Measurements from ENCODE around the gene CRLF2. TPM values are rescaled to one million over a fixed set of nuclear protein-coding genes. Genes with fewer than 3 reads are reported as not detected.
A peak's percentile ranks its signal among the peaks of the same experiment; 100 is the strongest.

CRLF2 gene
- total and polyA plus RNA-seq, 10 of the 15 experiments (the other 5 are each of a cell fraction or from before 2014, with no cell fraction given): 2.7 to 7.2 (median 4.5) TPM

DNA sequence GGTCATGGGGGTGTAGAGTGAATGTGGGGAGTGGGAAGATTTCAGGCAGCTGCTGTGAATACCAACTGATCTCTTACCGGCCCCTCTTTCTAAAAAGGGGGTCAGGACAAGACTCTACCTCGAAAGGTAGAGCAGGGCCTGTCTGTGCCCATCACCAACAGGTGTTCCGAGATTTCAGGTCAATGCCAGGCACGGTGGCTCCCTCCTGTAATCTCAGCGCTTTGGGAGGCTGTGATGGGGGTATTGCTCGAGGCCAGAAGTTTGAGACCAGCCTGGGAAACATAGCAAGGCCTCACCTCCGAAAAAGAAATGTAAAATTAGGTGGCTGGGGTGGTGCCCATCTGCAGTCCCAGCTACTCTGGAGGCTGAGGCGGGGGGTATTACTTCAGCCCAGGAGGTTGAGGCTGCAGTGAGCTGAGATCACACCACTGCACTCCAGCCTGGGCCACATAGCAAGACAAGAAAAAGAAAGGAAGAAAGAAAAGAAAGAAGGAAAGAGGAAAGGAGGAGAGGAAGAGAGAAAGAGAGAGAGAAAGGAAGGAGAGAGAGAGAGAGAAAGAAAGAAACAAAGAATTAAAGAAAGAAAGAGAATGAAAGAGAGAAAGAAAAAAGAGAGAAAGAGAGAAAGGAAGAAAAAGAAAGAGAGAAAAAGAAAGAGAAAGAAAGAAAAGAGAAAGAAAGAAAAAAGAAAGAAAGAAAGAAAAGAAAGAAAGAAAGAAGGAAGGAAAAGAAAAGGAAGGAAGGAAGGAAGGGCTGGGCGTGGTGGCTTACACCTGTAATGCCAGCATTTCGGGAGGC is 50.1 kb downstream of the CRLF2 start (continued):
- TF ChIP-seq FOXK2 (IDR thresholded peaks at IDR 0.05): no peak
- TF ChIP-seq, protein P1, sequence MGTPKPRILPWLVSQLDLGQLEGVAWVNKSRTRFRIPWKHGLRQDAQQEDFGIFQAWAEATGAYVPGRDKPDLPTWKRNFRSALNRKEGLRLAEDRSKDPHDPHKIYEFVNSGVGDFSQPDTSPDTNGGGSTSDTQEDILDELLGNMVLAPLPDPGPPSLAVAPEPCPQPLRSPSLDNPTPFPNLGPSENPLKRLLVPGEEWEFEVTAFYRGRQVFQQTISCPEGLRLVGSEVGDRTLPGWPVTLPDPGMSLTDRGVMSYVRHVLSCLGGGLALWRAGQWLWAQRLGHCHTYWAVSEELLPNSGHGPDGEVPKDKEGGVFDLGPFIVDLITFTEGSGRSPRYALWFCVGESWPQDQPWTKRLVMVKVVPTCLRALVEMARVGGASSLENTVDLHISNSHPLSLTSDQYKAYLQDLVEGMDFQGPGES (IDR thresholded peaks at IDR 0.05): no peak
- no peak for TF ChIP-seq TCF3 (IDR thresholded peaks at IDR 0.05; ENCODE audit: borderline replicate concordance, insufficient read depth, low read depth, low read length)
- no peak for TF ChIP-seq SREBF1 (IDR thresholded peaks at IDR 0.05; ENCODE audit: low read length)
- TF ChIP-seq TAF1 (IDR thresholded peaks at IDR 0.05; ENCODE audit: borderline replicate concordance, low read depth, low read length): no peak
- TF ChIP-seq ETV6 (conservative IDR thresholded peaks at IDR 0.05 in 1 of 2, IDR thresholded peaks at IDR 0.05 in 1 of 2; ENCODE audit: borderline replicate concordance in 1 of 2, low read depth in 1 of 2): no peak
- TF ChIP-seq, protein P2, sequence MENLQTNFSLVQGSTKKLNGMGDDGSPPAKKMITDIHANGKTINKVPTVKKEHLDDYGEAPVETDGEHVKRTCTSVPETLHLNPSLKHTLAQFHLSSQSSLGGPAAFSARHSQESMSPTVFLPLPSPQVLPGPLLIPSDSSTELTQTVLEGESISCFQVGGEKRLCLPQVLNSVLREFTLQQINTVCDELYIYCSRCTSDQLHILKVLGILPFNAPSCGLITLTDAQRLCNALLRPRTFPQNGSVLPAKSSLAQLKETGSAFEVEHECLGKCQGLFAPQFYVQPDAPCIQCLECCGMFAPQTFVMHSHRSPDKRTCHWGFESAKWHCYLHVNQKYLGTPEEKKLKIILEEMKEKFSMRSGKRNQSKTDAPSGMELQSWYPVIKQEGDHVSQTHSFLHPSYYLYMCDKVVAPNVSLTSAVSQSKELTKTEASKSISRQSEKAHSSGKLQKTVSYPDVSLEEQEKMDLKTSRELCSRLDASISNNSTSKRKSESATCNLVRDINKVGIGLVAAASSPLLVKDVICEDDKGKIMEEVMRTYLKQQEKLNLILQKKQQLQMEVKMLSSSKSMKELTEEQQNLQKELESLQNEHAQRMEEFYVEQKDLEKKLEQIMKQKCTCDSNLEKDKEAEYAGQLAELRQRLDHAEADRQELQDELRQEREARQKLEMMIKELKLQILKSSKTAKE (IDR thresholded peaks at IDR 0.05; ENCODE audit: low read depth, poor library complexity, severe bottlenecking): no peak

DNA sequence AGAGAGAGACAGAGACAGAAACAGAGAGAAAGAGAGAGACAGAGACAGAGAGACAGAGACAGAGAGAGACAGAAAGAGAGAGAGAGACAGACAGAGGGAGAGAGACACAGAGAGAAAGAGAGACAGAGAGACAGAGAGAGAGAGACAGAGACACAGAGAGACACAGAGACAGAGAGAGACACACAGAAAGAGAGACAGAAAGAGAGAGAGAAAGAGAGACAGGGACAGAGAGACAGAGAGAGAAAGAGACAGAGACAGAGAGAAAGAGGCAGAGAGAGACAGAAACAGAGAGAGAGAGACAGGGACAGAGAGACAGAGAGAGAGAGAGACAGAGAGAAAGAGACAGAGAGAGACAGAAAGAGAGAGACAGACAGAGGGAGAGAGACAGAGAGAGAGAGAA is 52.9 kb downstream of the CRLF2 start:
- Histone ChIP-seq H3K4me2 (ENCODE audit: control insufficient read depth, insufficient read depth) (no peak overlapping the region), H3K27me3 (replicated peaks in 1 of 2; ENCODE audit: control insufficient read depth in 2 of 2, insufficient read depth in 2 of 2, low read length in 1 of 2) (no peaks in the 10 kb centered on the region), H3K4me1 (ENCODE audit: control insufficient read depth, insufficient read depth, low read length) (no peaks in the 10 kb centered on the region), H3K9me3 (replicated peaks; ENCODE audit: control insufficient read depth, insufficient read depth, low read length) (no peaks in the 10 kb centered on the region), H3K9ac (ENCODE audit: control insufficient read depth, insufficient read depth, low read length) (no peak overlapping the region), H3K36me3 (ENCODE audit: control insufficient read depth in 2 of 2, insufficient read depth in 2 of 2, low read length in 1 of 2) (no peaks in the 10 kb centered on the region), H3K4me3 (no peak overlapping the region), H4K20me1 (ENCODE audit: control insufficient read depth, insufficient read depth) (no peaks in the 10 kb centered on the region), H2AFZ (ENCODE audit: control insufficient read depth, low read depth, low read length) (no peak overlapping the region), H3K79me2 (ENCODE audit: control insufficient read depth, insufficient read depth, low read length) (no peaks in the 10 kb centered on the region), H3K27ac (ENCODE audit: control insufficient read depth, insufficient read depth) (no peak overlapping the region)
- SMC1A ChIA-PET (ENCODE audit: uncharacterized antibody, unreplicated experiment): no interaction called here
- POLR2A ChIA-PET: no interaction called here
- no TSS peak for BruUV-seq (replicated peaks)
- CTCF ChIA-PET: no interaction called here
- FAIRE-seq (peak; percentile 18), DNase-seq (ENCODE audit: low read depth, low spot score) (no peak), ATAC-seq (no peak)
- intact Hi-C loops (cut with micrococcal nuclease; ENCODE audit: unreplicated experiment) (loop anchor here (5.0 kb wide), 1 partner anchor 83 kb away; no protein-coding TSS in a partner anchor), in situ Hi-C loops (cut with MboI) (no loop called here)
- RAD21 ChIA-PET (ENCODE audit: unreplicated experiment): no interaction called here
- TF ChIP-seq, protein P3, sequence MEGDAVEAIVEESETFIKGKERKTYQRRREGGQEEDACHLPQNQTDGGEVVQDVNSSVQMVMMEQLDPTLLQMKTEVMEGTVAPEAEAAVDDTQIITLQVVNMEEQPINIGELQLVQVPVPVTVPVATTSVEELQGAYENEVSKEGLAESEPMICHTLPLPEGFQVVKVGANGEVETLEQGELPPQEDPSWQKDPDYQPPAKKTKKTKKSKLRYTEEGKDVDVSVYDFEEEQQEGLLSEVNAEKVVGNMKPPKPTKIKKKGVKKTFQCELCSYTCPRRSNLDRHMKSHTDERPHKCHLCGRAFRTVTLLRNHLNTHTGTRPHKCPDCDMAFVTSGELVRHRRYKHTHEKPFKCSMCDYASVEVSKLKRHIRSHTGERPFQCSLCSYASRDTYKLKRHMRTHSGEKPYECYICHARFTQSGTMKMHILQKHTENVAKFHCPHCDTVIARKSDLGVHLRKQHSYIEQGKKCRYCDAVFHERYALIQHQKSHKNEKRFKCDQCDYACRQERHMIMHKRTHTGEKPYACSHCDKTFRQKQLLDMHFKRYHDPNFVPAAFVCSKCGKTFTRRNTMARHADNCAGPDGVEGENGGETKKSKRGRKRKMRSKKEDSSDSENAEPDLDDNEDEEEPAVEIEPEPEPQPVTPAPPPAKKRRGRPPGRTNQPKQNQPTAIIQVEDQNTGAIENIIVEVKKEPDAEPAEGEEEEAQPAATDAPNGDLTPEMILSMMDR (IDR thresholded peaks at IDR 0.05 in 2 of 3, conservative IDR thresholded peaks at IDR 0.05 in 1 of 3; ENCODE audit: control insufficient read depth in 2 of 3, extremely low read depth in 1 of 3, insufficient read depth in 1 of 3, low read depth in 3 of 3, low read length in 3 of 3): no peak
- TF ChIP-seq, protein P4, sequence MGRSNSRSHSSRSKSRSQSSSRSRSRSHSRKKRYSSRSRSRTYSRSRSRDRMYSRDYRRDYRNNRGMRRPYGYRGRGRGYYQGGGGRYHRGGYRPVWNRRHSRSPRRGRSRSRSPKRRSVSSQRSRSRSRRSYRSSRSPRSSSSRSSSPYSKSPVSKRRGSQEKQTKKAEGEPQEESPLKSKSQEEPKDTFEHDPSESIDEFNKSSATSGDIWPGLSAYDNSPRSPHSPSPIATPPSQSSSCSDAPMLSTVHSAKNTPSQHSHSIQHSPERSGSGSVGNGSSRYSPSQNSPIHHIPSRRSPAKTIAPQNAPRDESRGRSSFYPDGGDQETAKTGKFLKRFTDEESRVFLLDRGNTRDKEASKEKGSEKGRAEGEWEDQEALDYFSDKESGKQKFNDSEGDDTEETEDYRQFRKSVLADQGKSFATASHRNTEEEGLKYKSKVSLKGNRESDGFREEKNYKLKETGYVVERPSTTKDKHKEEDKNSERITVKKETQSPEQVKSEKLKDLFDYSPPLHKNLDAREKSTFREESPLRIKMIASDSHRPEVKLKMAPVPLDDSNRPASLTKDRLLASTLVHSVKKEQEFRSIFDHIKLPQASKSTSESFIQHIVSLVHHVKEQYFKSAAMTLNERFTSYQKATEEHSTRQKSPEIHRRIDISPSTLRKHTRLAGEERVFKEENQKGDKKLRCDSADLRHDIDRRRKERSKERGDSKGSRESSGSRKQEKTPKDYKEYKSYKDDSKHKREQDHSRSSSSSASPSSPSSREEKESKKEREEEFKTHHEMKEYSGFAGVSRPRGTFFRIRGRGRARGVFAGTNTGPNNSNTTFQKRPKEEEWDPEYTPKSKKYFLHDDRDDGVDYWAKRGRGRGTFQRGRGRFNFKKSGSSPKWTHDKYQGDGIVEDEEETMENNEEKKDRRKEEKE (IDR thresholded peaks at IDR 0.05): no peak
- no peak for TF ChIP-seq ZBED1 (IDR thresholded peaks at IDR 0.05; ENCODE audit: borderline replicate concordance)
- TF ChIP-seq, protein P1 (IDR thresholded peaks at IDR 0.05): no peak
- no peak for TF ChIP-seq ZNF274 (IDR thresholded peaks at IDR 0.05; ENCODE audit: insufficient read depth, insufficient read length)
- no peak for TF ChIP-seq FOXM1 (IDR thresholded peaks at IDR 0.05; ENCODE audit: low read depth, low read length)

Measured in GM12878 (cell line).